Right lobe of liver (tissue), 6 donors: ENCODE measurements around the gene GPBP1. TPM values are rescaled to one million over a fixed set of nuclear protein-coding genes. Genes with fewer than 3 reads are reported as not detected.

Source experiments
- ATAC-seq, 4 donors: fragments of 200-7000 bp; cut with Tn5 transposase; one replicate each; pipeline ENCODE4 v1.9.1; 2020; ENCODE audit warnings: mild to moderate bottlenecking in 4 of 4, moderate library complexity in 4 of 4
- DNase-seq, 3 donors: peaks; one replicate each; pipeline ENCODE4 v3.0.0-alpha.2; 2020
- H3K27ac ChIP-seq, 3 donors: fragments of 200-600 bp; one replicate each; pipeline ENCODE4 v1.8.0; 2022
- H3K27me3 ChIP-seq, 2 donors: fragments of 200-600 bp; one replicate each; pipeline ENCODE4 v1.8.0; 2022
- H3K36me3 ChIP-seq, 4 donors: fragments of 200-600 bp; sonication (generic) in 1 of 4; one replicate each; pipeline versions ENCODE4 v1.5.1 to v1.8.0; 2017 to 2022; ENCODE audit warnings: control low read depth in 1 of 4
- H3K4me1 ChIP-seq, 4 donors: fragments of 200-600 bp; sonication (generic) in 1 of 4; one replicate each; pipeline versions ENCODE4 v1.5.1 to v1.8.0; 2017 to 2022; ENCODE audit warnings: control low read depth in 1 of 4
- H3K4me3 ChIP-seq, 3 donors: fragments of 200-600 bp; one replicate each; pipeline ENCODE4 v1.8.0; 2022
- H3K9me3 ChIP-seq, 4 donors: fragments of 200-600 bp; sonication (generic) in 1 of 4; one replicate each; pipeline versions ENCODE4 v1.5.1 to v1.8.0; 2017 to 2022; ENCODE audit warnings: control low read depth in 1 of 4
- CTCF ChIP-seq, 4 donors: fragments of 200-600 bp in 3 of 4; fragments of 450-650 bp in 1 of 4; IDR thresholded peaks; one replicate each; pipeline versions ENCODE4 v1.5.1 to v1.8.0; 2016 to 2022; ENCODE audit warnings: antibody characterized with exemption in 4 of 4, mild to moderate bottlenecking in 2 of 4
- POLR2A ChIP-seq: fragments of 450-650 bp; IDR thresholded peaks from one replicate; pipeline ENCODE4 v1.6.1; 2017; ENCODE audit warnings: antibody characterized with exemption, mild to moderate bottlenecking
- WGBS: methylation state at CpG from one replicate; pipeline ENCODE4 v1.1.6; 2018; ENCODE audit warnings: low coverage, low lambda C conversion rate; ENCODE audit not compliant: insufficient coverage; ENCODE audit errors: missing lambda C conversion rate; 5-methylcytosine and 5-hydroxymethylcytosine counted together
- intact Hi-C, 2 donors: fragments of 100-400 bp; cut with DNase I; formaldehyde crosslinking; loops; one replicate each; pipeline versions ENCODE4 v1.11.2 to v1.14.1; 2022
- total RNA-seq, 6 experiments: library from RNA; depleted of rRNA in 2 of 6; stranded (reverse); fragments of >200 nt in 2 of 6; fragmentation: NEBNext Ultra II Directional in 3 of 6; extraction: Animal tissue kit (Norgen Biotek cat#: 25700) in 3 of 6; gene quantifications; one replicate each; pipeline versions ENCODE4 v1.1.0 to v1.2.4, GENCODE V29; 2016 to 2023
- donor health status: DM: no; HTN: yes; CAD: no.
- donor health status: DM: no; HTN: no; CAD: no.
- donor health status: DM: no; HTN: no; CAD: no.
- donor health status: DM: no; HTN: yes; CAD: no.
- donor health status: DM: no; HTN: yes; CAD: no.

The GPBP1 gene
- total RNA-seq, 6 experiments from 2014 or later, result 19.5 to 28.2 (median 24.9) TPM

DNA sequence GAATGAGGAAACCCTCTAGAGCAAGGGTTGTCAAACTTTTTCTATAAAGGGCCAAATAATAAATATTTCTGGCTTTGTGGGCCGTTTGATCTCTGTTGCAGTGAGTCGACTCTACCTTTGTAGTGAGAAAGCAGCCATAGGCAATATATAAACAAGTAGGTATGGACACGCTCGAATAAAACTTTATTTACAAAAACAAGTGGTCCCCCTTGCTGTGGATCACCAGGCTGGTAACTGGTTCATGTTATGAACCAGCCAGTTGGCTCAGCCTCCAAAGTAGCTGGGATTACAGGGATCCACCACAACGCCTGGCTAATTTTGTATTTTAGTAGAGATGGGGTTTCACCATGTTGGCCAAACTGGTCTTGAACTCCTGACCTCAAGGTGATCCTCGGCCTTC, 118.5 kb downstream of the GPBP1 start:
- intact Hi-C loops, result no loop called here
- DNase-seq (no peak), ATAC-seq (no peak)
- 82% methylated on average over 6 of the region's 6 CpGs for WGBS
- TF ChIP-seq POLR2A (no peak), CTCF (IDR thresholded peaks at IDR 0.05) (no peak)
- Histone ChIP-seq H3K36me3 (no peaks in the 10 kb centered on the region), H3K27ac (no peak overlapping the region), H3K4me3 (no peak overlapping the region), H3K27me3 (no peaks in the 10 kb centered on the region), H3K4me1 (no peaks in the 10 kb centered on the region), H3K9me3 (no peaks in the 10 kb centered on the region)

DNA sequence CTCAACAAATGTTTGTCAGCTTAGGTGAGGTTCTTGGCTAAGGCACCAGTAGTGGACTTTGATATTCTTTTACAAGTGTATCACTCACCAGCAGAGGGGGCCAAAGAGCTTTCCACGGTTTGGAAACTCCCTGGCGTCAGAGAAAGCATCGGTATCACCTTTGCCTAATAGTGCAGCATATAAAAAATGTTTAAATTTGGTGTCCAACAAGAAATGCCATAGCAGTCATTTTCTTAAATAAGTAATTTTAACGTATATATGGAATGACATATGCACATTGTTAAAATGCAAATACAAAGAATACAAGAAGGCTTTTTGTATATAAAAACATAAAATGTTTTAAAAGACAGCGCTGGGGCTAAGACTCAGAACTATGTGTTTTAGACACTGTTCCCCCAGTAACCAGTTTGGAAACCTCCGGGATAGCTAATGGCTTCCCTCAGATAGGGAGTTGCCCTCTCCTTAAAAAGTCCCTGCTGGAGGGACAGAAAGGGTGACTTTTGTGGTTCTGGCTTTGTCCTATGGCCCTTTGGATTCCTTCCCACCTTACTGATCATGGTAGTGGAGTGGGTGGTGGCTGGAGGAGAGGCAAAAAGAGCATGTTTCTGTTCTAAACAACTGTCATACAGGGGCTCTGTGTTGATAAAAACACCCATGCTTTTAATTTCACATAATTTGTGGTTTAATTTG, 124.6 kb downstream of the GPBP1 start:
- no peaks in the 10 kb centered on the region for H3K36me3 ChIP-seq
- DNase-seq (peak; percentile 69 to 90 (median 73)), ATAC-seq (peak; percentile 94 to 97 (median 96))
- WGBS, result 14% methylated on average over 6 of the region's 6 CpGs
- intact Hi-C loops, result no loop called here
- H3K9me3 ChIP-seq, result no peaks in the 10 kb centered on the region
- H3K4me1 ChIP-seq, result peaks cover 0 to 6% (median 0%) of the 10 kb centered on the region in 4 donors
- H3K4me3 ChIP-seq, result no peak overlapping the region
- TF ChIP-seq POLR2A (no peak), CTCF (IDR thresholded peaks at IDR 0.05) (peak; percentile 74 to 83 (median 78))
- H3K27me3 ChIP-seq, result no peaks in the 10 kb centered on the region
- peak overlapping the region in 2 of 3 donors; percentile 37 to 38 for H3K27ac ChIP-seq

DNA sequence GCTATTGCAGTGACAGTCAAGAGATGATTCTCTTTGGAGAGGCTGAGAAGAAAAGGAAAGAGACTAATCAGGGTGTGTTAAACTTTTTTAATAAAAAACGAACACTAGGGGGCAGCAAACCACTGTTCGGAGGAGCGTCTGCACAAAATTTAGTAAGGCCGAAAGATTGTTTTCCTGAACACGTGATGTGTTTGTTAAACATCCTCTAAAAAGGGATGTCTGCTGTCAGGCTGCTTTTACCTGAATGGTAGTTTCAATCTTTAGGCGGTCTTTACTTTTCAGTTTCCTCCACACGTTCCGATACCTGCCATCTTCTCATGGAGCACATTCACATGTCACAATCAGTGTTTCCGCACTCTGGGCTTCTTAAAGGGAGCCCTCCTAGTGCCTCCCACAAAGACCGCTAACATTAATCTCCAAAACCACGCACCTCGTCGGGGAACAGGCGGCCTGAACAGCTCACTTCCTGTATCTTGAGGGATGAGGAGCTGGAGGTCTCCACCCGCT, 125.2 kb downstream of the GPBP1 start:
- Histone ChIP-seq H3K4me3 (no peak overlapping the region), H3K27me3 (no peaks in the 10 kb centered on the region), H3K9me3 (no peaks in the 10 kb centered on the region), H3K4me1 (peaks cover 0 to 6% (median 0%) of the 10 kb centered on the region in 4 donors), H3K36me3 (no peaks in the 10 kb centered on the region), H3K27ac (peak overlapping the region in 2 of 3 donors; percentile 37 to 38)
- peak; percentile 66 to 83 (median 82) for ATAC-seq
- intact Hi-C loops, result no loop called here
- WGBS, result 14% methylated on average over 15 of the region's 15 CpGs
- no peak for TF ChIP-seq POLR2A
- peak; percentile 52 to 81 (median 76) for TF ChIP-seq CTCF (IDR thresholded peaks at IDR 0.05)
- peak in 1 of 3 donors; percentile 54 for DNase-seq

- TF ChIP-seq POLR2A (no peak), CTCF (IDR thresholded peaks at IDR 0.05) (no peak)
- Histone ChIP-seq H3K36me3 (no peaks in the 10 kb centered on the region), H3K27me3 (no peaks in the 10 kb centered on the region), H3K4me1 (peaks cover 0 to 6% (median 0%) of the 10 kb centered on the region in 4 donors), H3K4me3 (no peak overlapping the region), H3K27ac (no peak overlapping the region), H3K9me3 (no peaks in the 10 kb centered on the region)
- no peak for DNase-seq
- intact Hi-C loops, result loop anchor here (10.0 kb wide), 2 partner anchors 135 to 1165 kb away; partner anchors contain the start of gene PLK2 (in 2 of the 2)
- no peak for ATAC-seq
- WGBS, result 74% methylated on average over 2 of the region's 3 CpGs
Observed at GRCh38 chr5:57299986-57300385, 126.1 kb downstream of the GPBP1 start.
